Measurements from ENCODE around the gene PDXK.
"Not testable (repeated sequence)": the region's sequence is repeated elsewhere in the genome, so short reads cannot be mapped to it uniquely, and the experiment has no call there.

The PDXK gene

DNA sequence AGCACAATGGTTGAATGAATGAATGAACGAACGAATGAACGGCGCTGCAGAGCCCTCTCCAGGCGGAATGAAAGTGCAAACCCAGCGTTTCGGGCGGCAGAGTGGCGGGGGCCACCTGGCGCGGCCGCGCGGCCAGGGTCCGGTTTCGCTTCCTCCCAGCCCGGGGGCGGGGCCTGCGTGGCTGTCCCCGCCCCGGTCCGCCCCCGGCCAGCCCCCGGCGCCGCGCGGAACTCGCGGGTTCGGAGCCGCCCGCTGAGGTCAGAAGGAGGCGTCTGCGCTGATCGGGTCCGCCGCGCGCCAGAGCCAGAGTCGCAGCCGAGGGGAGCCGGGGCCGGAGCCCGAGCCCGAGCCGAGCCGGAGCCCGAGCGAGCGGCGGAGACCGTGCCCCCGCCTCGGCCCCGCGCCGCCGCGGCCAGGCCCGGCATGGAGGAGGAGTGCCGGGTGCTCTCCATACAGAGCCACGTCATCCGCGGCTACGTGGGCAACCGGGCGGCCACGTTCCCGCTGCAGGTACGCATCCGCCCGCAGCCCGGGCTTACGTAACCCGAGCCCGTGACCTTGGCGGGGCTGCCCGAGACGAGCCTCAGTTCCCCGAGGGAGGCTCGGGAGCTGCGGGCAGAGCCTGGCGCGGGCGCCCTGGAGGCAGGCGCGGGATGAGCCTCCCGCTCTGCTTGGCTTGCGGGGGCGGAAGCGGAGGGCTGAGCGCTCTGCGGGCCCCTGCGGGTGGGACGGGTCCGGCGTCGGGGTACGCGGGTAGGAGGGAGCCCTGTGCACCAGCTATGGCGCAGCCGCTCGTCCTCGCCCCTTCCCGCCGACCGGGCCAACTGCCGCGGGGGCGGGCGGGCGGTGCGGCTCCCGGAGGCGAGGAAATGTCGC is at the start of gene PDXK:
PDXK (plus strand) TSS at position 258 of the 876 bp plus-strand sequence; CDS start at position 424, 166 bp downstream.
- DNase-seq: peak; percentile 79

DNA sequence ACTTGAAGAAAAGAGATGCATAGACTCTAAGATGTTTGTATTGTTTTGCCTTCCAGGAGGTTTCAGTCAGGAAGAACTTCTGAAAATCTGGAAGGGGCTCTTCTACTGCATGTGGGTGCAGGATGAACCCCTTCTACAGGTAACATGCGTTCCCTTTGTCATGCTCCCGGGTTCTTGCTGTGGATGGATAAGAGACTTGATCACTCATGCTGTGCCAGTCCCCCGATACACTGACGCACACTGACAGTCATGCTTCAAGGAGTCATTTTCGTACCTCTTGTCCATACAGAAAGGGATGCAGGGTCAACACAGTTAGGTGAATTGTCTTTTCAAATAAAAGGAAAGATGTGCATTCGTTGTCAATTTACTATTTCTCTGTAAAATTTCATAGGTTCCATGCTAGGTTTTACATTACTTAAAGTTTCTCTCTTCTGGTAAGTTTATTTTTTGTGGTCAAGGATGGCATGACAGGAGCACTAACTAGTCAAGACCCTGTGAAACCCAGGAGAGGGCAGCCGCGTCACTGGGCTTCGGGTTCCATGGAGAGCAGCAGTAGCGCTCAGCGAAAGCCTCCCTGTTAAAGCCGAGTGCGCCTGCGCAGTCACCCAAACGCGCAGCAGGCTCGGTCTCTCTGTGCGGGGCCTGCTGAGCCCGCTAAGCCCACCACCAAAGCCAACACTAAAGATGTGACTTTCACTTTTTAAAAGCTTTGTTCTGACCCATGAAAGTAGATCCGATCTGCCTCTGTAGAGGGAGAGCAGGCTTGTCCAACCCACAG is 48.9 kb upstream of the PDXK start:
- DNase-seq: no peak

DNA sequence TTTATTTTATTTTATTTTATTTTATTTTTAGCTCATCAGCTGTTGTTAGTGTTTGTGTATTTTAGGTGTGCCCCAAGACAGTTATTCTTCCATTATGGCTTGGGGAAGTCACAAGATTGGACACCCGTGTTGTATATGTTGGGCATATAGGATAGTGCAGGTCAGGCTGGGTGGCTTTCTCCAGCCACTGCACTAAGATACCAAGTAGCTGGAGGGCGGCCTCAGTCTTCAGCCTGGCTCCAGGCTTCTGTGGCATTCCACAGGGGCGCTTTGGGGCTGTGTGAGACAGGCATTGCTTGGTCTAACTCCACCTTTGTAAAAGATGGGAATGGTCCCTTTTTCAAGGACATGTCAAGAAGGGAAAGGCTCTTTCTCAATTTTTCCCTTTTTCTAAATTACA is 43.1 kb upstream of the PDXK start:
- no peak for DNase-seq

DNA sequence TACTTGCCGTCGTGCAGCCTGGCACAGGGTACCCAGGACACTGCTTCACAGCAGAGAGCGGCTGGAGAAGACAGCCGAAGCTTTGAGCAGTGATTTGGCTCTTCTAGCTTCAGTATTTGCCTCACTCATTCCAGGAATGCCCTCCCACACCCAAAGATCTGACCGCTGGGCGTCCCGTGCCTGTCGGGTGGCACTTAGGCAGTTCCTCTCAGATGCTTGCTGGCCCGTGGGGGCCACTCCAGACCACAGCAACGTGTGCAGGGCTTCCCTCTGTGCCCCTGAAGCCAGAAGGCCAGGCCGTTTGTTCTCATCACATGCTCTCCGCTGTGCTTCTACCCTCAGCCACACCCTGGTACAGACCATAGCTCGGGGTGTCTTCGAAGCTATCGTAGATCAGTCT is 42.5 kb upstream of the PDXK start:
- DNase-seq: no peak

DNA sequence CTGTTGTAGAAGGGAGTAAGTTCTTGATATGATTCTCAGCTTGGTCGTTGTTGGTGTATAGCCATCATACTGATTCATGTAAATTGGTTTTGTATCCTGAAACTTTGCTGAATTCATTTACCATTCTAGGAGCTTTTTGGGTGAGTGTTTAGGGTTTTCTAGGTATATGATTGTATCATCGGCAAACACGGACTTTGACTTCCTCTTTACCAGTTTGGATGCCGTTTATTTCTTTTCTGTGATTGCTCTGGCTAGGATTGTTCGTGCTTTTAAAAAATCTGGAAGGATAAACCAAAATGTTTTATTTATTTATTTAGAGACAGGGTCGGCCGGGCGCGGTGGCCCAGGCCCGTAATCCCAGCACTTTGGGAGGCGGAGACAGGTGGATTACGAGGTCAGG is 39.0 kb upstream of the PDXK start:
- DNase-seq: no peak

DNA sequence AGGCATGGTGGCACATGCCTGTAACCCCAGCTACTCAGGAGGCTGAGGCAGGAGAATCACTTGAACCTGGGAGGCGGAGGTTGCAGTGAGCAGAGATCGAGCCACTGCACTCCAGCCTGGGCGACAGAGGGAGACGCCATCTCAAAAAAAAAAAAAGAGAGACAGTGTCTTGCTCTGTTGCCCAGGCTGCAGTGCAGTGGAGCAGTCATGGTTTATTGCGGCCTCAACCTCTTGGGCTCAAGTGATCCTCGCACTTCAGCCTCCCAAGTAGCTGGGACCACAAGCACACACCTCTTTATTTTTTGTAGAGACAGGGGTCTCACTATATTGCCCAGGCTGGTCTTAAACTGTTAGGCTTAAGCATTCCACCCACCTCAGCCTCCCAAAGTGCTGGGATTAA is 38.5 kb upstream of the PDXK start:
- DNase-seq: not testable (repeated sequence)

DNA sequence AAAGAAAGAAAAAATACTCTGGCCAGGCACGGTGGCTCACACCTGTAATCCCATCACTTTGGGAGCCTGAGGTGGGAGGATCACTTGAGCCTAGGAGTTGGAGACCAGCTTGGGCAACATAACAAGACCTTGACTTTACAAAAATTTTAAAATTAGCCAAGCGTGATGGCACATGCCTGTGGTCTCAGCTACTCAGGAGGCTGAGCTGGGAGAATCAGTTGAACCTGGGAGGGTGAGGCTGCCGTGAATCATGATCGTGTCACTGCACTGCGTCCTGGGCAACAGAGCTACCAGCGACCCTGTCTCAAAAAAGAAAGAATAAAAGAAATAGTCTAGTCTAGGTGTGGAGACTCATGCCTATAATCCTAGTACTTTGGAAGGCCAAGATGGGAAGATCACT is 37.3 kb upstream of the PDXK start:
- no peak for DNase-seq

DNA sequence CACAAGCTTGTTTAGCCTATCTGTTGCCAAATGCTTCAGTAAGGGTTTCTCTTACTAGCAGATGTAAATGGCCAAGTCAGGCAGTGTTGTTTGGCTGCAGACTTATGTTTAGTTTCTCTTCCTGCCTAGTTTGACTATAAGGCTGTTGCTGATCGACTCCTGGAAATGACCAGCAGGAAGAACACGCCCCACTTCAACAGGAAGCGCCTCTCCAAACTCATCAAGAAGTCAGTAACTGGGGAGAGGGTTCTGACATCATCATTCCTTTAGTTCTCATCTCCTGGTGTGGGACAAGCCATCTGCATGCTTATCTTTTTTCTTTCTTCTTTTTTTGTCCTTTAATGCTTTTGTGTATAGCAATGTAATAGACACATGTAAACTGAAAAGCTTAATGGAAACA is 34.5 kb upstream of the PDXK start:
- DNase-seq: no peak

DNA sequence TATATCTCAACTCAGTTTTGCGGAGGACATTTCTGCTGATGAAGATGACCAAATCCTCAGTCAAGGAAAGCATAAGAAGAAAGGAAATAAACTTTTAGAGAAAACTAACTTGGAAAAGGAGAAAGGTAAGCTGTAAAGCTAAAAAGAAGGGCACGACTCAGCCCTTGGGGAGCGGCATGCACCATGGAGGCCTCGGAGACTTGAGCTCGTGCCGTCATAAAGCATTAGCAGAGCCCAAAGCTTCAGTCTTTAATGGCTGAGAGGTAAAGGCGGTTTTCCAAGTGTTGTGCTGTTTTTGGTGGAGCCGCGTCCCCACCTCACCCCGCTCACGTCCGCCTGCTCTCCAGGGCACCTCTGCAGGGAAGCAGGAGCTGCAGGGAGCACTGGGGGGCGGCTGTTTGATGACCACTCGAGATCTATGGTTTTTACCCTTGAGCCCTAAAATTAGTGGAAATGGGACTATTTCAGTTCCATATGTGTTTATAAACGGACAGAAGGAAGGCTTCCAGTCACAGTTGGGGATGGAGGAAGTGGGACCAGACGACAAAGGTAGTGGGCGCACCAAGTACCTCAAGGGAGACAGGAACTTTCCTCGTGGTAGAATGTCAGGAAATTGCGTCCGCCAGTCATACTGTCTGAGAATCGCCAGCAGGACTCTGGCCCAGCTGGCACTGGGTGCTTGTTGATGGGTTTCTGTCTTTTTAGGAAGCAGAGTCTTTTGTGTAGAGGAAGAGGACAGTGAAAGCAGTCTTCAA is 31.9 kb upstream of the PDXK start:
- no peak for DNase-seq

DNA sequence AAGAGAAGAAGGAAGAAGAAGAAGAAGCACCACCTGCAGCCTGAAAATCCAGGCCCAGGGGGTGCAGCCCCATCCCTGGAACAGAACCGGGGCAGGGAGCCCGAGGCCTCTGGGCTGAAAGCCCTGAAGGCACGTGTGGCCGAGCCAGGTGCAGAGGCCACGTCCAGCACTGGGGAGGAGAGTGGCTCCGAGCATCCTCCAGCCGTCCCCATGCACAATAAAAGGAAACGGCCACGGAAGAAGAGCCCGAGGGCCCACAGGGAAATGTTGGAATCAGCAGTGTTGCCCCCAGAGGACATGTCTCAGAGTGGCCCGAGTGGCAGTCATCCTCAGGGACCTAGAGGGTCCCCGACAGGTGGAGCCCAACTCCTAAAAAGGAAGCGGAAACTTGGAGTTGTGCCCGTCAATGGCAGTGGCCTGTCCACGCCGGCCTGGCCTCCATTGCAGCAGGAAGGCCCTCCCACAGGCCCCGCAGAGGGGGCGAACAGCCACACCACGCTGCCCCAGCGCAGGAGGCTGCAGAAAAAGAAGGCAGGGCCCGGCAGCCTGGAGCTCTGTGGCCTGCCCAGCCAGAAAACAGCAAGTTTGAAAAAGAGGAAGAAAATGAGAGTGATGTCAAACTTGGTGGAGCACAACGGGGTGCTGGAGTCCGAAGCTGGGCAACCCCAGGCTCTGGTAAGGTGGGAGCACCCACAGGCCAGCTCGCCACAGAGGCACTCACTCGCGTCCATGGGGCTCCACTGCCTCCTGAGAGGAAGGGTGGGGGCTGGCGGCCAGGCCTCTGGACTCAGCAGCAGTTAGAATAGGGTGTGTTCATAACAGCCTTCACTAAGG is 31.1 kb upstream of the PDXK start:
- no peak for DNase-seq

DNA sequence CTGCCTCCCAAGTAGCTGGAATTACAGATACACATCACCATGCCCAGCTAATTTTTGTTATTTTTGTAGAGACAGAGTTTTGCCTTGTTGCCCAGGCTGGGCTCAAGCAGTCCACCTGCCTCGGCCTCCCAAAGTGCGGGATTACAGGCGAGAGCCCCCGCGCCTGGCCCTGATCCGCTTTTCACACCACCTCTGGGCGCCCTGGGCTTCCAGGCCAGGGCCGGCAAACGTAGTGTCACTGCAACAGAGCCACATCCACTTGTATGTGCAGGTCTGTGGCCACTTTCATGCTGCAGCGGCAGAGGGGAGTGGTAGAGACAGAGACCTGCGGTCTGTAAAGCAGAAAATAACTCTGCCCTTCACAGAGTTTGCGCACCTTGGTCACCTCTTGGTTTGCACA is 30.0 kb upstream of the PDXK start:
- no peak for DNase-seq

DNA sequence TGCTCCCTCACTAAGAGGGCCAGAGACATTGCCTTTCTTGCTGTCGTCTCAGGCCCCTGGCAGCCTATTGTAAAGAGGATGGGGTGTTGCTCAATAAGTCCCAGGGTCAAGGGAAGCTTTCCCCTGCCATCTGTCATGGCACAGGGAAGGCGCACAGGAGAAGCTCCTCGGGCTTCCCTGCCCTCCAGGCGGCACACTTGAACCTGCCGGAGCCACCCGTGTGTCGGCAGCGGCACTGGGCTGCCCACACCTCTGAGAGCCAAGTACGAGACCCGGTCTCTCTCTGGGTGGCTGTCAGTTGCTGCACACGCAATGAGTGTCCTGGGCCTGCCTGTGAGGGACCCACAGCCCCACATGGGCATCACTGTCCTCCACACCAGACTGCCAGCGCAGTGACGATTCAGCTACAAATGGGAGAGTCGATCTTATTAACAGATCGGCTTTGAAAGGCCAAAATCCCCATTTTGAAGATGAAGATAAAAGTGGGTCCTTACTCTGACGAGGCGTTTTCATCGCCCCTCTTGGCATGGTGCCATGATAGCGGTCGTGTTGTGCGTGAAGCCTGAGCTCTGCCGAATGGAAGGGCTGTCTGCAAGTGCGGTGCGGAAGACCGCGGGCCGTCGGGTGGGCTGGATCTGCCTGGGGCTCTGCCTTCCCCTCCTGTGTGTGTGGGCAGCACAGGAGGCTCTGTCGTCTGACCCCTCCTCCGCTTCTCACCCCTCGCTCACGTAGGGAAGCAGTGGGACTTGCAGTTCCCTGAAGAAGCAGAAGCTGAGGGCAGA is 29.2 kb upstream of the PDXK start:
- no peak for DNase-seq

DNA sequence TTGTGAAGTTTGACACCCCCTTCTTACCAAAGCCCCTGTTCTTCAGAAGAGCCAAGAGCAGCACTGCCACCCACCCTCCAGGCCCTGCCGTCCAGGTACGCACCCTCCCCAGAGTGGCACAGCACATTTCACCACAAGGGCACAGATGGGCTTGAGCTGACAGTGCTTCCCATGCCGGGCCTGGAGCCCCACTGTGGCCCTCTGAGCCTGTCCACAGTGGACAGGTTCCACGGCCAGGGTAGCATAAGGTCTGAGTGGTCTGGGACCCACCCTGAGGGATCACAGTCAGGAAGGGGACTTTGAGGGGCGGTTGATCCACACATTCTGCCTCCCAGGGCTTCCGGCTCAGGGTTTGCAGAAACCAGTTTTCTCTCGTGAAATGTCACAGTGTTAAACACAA is 28.6 kb upstream of the PDXK start:
- no peak for DNase-seq

DNA sequence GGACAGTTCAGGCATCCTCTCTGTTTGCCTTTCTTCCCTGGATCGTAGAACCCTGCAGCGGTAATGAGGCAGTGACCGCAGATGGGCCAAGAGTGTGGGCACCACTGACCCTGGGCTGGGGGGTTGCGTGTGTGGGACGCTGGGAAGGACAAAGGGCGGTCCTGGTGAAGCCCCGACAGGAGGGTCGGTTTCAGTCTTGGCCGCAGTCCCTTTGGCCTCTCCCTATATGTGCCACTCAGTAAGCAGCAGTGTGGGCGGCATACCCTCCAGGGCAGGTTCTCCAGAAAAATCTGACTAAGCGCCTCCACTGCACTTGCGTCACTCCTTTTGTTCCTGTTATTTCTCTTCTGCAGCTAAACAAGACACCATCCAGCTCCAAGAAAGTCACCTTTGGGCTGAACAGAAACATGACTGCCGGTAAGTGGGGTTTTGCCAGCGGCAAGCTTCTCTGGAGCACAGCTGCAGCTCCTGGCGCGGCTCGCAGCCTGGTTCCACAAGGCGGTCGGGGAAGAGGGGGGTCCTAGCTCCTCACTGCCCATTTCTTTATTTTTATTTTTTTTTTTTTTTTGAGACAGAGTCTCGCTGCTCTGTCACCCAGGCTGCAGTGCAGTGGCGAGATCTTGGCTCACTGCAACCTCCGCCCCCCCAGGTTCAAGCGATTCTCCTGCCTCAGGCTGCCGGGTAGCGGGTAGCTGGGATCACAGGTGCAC is 27.7 kb upstream of the PDXK start:
- DNase-seq: no peak

DNA sequence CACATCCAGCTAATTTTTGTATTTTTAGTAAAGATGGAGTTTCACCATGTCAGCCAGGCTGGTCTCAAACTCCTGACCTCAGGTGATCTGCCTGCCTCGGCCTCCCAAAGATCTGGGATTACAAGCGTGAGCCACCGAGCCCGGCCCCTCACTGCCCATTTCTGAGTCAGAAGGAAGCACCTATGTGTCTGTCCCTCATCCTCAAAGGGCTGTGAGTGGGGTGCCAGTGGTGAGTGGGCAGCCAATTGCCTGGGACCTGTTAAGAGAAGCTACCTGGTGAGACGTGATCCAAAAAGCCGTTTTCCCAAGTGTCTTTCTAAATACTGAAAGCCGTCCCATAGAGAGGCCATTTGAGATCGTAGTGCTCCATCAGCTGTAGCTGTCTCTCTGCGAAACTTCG is 27.1 kb upstream of the PDXK start:
- no peak for DNase-seq

DNA sequence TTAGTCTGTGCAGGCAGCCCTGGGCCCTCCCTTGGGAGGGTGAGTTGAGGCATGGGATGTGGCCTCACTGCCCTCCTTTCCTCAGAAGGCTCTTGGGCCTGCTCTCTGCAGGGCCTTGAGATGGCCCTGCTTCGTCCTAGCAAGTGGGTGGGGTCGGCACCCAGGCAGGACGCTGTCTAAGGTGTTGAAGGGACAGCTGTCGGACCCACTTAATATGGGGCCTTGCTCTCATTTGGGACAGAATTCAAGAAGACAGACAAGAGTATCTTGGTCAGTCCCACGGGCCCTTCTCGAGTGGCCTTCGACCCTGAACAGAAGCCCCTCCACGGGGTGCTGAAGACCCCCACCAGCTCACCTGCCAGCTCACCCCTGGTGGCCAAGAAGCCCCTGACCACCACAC is 26.0 kb upstream of the PDXK start:
- no peak for DNase-seq

DNA sequence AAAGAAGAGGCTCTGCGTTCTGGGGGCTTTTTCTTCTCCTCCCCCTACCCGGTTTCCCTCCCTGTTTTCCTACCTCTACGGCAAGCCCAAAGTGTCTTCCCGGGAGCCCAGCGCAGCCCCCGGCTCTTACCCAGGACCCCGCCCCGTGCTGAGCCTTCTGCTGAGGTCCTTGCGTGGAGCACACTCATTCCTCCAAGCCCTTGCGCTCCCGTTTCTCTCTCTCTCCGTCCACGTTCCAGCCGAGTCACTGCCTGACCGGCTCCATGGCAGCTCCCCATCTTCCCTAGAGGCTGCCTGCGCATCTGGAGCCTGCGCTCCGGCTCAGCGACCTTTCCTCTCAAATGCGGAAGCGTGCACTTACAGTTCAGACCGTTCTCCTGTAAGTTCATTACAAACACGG is 24.9 kb upstream of the PDXK start:
- no peak for DNase-seq

DNA sequence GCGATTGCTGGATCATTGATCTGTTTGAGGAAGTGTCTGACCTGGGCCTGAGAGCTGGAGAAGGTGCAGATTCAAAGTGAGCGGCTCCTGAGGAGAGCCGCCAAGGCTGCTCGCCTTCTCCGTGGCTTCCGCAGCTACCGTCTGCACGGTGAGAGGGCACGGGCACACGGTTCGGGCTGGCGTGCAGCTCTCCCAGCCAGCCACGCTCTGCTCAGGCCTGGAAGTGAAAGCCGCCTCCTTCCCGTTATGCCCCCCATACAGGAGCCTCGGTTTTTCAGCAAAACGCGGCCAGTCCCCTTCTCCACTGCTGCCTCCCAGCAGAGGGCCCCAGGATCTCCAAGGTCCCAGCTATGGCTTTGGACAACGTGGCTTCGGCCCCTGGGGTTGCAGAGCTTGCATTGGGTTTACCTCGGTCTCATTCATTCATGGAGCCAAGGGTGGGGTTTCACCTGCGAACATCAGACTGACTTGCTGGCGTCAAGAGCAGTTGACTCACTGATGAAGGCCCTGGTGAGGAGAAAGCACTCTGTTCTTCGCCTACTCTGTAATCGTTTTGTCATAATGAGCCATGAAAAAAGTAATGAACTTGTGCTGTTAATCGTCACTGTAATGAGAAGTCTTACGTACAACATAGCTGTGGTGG is 24.4 kb upstream of the PDXK start:
- no peak for DNase-seq

DNA sequence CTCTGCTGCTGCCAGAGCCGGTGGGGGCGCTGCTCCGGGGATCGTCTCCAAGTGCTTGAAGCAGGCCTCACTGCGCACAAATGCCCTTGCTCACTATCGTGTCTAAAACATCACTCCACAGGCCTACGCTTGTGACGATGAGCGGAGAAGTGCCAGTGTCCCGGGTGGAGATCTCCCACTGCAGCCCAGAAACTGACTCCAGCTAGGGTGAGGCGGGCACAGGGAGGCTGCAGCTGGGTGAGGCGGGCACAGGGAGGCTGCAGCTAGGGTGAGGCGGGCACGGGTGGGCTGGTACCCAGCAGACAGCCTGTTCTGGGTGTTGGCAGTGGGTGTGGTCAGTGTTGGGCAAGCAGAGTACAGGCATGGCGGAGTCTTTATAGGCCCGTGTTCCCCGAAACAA is 22.7 kb upstream of the PDXK start:
- no peak for DNase-seq

All from CD4-positive, alpha-beta T cell treated with Interleukin-6 for 4 hours (primary cell).